ENCODE data around the gene MINDY4B. TPM values are rescaled to one million over a fixed set of nuclear protein-coding genes. Genes with fewer than 3 reads are reported as not detected.

The MINDY4B gene
- total and polyA plus RNA-seq, 2 of the 8 experiments (the other 6 are each of a cell fraction or from before 2014, with no cell fraction given) = not detected

- Histone ChIP-seq H4K5ac (ENCODE audit: insufficient read length, low read depth, low read length) (no peak overlapping the region), H3K4me2 (ENCODE audit: insufficient read depth in 1 of 2, low read depth in 2 of 2, low read length in 2 of 2) (no peak overlapping the region), H3K4ac (replicated peaks; ENCODE audit: insufficient read length, low read depth, low read length) (no peak overlapping the region), H3K14ac (ENCODE audit: insufficient read length) (no peak overlapping the region), H2BK120ac (replicated peaks; ENCODE audit: low read depth, low read length) (no peak overlapping the region), H3K4me3 (ENCODE audit: extremely low read depth in 1 of 4, insufficient read depth in 2 of 4, low read depth in 3 of 4, low read length in 4 of 4) (no peak overlapping the region), H2AFZ (ENCODE audit: low read length) (no peak overlapping the region), H2BK15ac (ENCODE audit: low read length) (no peak overlapping the region), H3K79me1 (ENCODE audit: low read depth, low read length) (no peaks in the 10 kb centered on the region), H3K9ac (replicated peaks in 1 of 4; ENCODE audit: extremely low read depth in 1 of 4, low read depth in 3 of 4, low read length in 3 of 4) (no peak overlapping the region), H3K79me2 (ENCODE audit: control insufficient read depth in 1 of 2, insufficient read depth in 2 of 2, low read length in 2 of 2) (no peaks in the 10 kb centered on the region), H2BK20ac (ENCODE audit: low read length) (no peak overlapping the region), H4K91ac (replicated peaks; ENCODE audit: insufficient read length, low read length) (no peak overlapping the region), H3K36me3 (ENCODE audit: control insufficient read depth in 2 of 4, insufficient read depth in 4 of 4, low read length in 3 of 4) (no peaks in the 10 kb centered on the region), H3K23me2 (ENCODE audit: low read depth, low read length) (no peaks in the 10 kb centered on the region; the same call in 1 of the 2 replicates), H4K8ac (ENCODE audit: extremely low read depth, insufficient read depth, low read length) (no peak overlapping the region), H3K18ac (ENCODE audit: extremely low read depth, low read length) (no peak overlapping the region), H2AK5ac (ENCODE audit: low read depth, low read length) (no peak overlapping the region), H3K27ac (ENCODE audit: low read depth, low read length) (no peak overlapping the region), H3K9me3 (ENCODE audit: insufficient read depth in 2 of 2, low read depth in 1 of 2, low read length in 1 of 2) (no peaks in the 10 kb centered on the region), H2BK5ac (ENCODE audit: low read depth, low read length) (no peak overlapping the region), H4K20me1 (replicated peaks in 1 of 2; ENCODE audit: control insufficient read depth in 1 of 2, insufficient read depth in 2 of 2, low read length in 2 of 2) (no peaks in the 10 kb centered on the region), H3K56ac (replicated peaks; ENCODE audit: insufficient read length, low read depth, low read length) (no peak overlapping the region), H3K23ac (ENCODE audit: insufficient read length) (no peak overlapping the region), H3K4me1 (replicated peaks in 1 of 4; ENCODE audit: control insufficient read depth in 3 of 4, insufficient read depth in 4 of 4, low read length in 3 of 4) (no peaks in the 10 kb centered on the region), H3K27me3 (replicated peaks in 1 of 4; ENCODE audit: control insufficient read depth in 3 of 4, extremely low read depth in 1 of 4, insufficient read depth in 3 of 4, low read length in 3 of 4) (no peaks in the 10 kb centered on the region), H2BK12ac (ENCODE audit: low read depth, low read length) (no peak overlapping the region)
- ChIA-PET CTCF (ENCODE audit: partially characterized antibody) (interaction anchor here (0.7 kb wide), 1 partner anchor 136 kb away, joined by 3 read pairs; no protein-coding TSS in a partner anchor), POLR2A (ENCODE audit: partially characterized antibody) (no interaction called here)
- FAIRE-seq (no peak), DNase-seq (ENCODE audit: low read depth in 1 of 2, low spot score in 2 of 2) (no peak)
- 80% methylated on average over 1 of the region's 1 CpG; no CpG with 5 or more reads in 1 of the 2 experiments for WGBS, 2 experiments (ENCODE audit: extremely low coverage in 1 of 2, insufficient coverage in 1 of 2, insufficient read length in 1 of 2, insufficient replicate concordance in 2 of 2, low coverage in 1 of 2, low lambda C conversion rate in 2 of 2, missing lambda C conversion rate in 1 of 2)
- TF ChIP-seq CHD2 (IDR thresholded peaks at IDR 0.05; ENCODE audit: low read length) = no peak
- TF ChIP-seq NRF1 (IDR thresholded peaks at IDR 0.05; ENCODE audit: low read depth, low read length) = no peak
- no peak for TF ChIP-seq SIRT6 (IDR thresholded peaks at IDR 0.05; ENCODE audit: low read length)
- no peak for TF ChIP-seq GTF2F1 (IDR thresholded peaks at IDR 0.05; ENCODE audit: borderline replicate concordance, low read depth, low read length)
- TF ChIP-seq BRCA1 (IDR thresholded peaks at IDR 0.05; ENCODE audit: low read depth, low read length) = no peak
- no peak for TF ChIP-seq FOSL1 (IDR thresholded peaks at IDR 0.05; ENCODE audit: insufficient read depth, low read depth, low read length)
These were observed 26.5 kb upstream of the MINDY4B start for GRCh38 chr3:150931745-150932144.

Data from H1 (cell line).